NB4 (cell line): ENCODE data around the gene COG5.

Experiments used
- POLR2A ChIP-seq: IDR thresholded peaks from 2 replicates; pipeline ENCODE4 v1.6.1; 2011; ENCODE audit warnings: mild to moderate bottlenecking; ENCODE audit not compliant: insufficient read length; ENCODE audit errors: extremely low read depth
- TF ChIP-seq, protein P1 (sequence below): IDR thresholded peaks from one replicate; pipeline ENCODE4 v1.5.1; 2012; ENCODE audit warnings: low read depth, low read length
- TF ChIP-seq, protein P2 (sequence below): IDR thresholded peaks from 2 replicates; pipeline ENCODE4 v1.6.1; 2011; ENCODE audit warnings: low read depth, low read length

DNA sequence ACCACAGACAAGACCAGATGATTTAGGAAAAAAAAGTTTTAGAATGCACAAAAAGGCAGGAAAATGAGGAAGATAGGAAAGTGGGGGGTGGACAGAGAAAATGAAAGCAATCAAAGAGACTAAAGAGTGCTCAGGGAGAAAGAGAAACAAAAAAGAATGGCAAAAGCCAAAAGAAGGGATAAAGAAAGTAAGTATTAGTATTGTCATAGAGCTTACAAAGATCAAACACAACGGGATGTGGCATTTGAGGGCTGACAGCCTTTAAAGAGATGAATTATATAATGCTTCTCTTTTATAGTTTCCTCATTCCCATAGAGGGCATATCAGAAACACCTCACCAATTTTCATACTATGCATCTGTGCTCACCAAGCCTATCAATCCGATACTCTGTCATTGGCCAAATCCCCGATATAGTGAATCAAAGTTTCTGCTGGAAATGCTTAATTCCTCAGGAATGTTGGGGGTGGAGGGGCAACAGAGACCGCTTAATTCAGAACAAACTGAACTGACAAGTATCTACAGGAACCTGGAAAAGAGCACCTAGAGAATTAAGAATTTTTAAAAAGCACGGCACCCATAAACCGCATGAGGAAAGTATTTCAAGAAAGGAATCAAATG is 2.7 kb downstream of the COG5 start:
- TF ChIP-seq, protein P1, sequence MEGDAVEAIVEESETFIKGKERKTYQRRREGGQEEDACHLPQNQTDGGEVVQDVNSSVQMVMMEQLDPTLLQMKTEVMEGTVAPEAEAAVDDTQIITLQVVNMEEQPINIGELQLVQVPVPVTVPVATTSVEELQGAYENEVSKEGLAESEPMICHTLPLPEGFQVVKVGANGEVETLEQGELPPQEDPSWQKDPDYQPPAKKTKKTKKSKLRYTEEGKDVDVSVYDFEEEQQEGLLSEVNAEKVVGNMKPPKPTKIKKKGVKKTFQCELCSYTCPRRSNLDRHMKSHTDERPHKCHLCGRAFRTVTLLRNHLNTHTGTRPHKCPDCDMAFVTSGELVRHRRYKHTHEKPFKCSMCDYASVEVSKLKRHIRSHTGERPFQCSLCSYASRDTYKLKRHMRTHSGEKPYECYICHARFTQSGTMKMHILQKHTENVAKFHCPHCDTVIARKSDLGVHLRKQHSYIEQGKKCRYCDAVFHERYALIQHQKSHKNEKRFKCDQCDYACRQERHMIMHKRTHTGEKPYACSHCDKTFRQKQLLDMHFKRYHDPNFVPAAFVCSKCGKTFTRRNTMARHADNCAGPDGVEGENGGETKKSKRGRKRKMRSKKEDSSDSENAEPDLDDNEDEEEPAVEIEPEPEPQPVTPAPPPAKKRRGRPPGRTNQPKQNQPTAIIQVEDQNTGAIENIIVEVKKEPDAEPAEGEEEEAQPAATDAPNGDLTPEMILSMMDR, result no peak
- no peak for TF ChIP-seq POLR2A
- TF ChIP-seq, protein P2, sequence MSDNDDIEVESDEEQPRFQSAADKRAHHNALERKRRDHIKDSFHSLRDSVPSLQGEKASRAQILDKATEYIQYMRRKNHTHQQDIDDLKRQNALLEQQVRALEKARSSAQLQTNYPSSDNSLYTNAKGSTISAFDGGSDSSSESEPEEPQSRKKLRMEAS, result no peak
